Right lung (tissue), 5 donors: ENCODE data around the gene NUF2. TPM values are rescaled to one million over a fixed set of nuclear protein-coding genes. Genes with fewer than 3 reads are reported as not detected.
A peak's percentile ranks its signal among the peaks of the same experiment; 100 is the strongest.
"Not testable (repeated sequence)": the region's sequence is repeated elsewhere in the genome, so short reads cannot be mapped to it uniquely, and the experiment has no call there.

Experiments
- DNase-seq, 2 donors: peaks; one replicate each; pipeline ENCODE4 v3.0.0-alpha.2; 2013
- polyA plus RNA-seq, 5 donors: library from polyadenylated mRNA; unstranded; fragments of 120-200 nt; gene quantifications; one replicate each; pipeline versions ENCODE4 v1.2.1 to v1.2.3, GENCODE V29; 2013; ENCODE audit warnings: inconsistent platforms in 1 of 5, low replicate concordance in 1 of 5; ENCODE audit not compliant: insufficient read length in 5 of 5, insufficient read depth in 1 of 5

Gene NUF2
- polyA plus RNA-seq, 5 donors: 15.7 to 58.7 (median 33.4) TPM

- DNase-seq: not testable (repeated sequence)
Observed at GRCh38 chr1:163323339-163323738, 1.6 kb downstream of the NUF2 start.

GRCh38 chr1:163331116-163331515, 9.4 kb downstream of the NUF2 start:
- DNase-seq: no peak

GRCh38 chr1:163335216-163335615, 13.5 kb downstream of the NUF2 start:
- no peak for DNase-seq

GRCh38 chr1:163337631-163338030, 15.9 kb downstream of the NUF2 start:
- DNase-seq: no peak

- no peak for DNase-seq
Observed at GRCh38 chr1:163346326-163346870, 24.6 kb downstream of the NUF2 start.

GRCh38 chr1:163347106-163347505, 25.4 kb downstream of the NUF2 start:
- DNase-seq: no peak

- DNase-seq: no peak
Observed at GRCh38 chr1:163351912-163352311, 30.2 kb downstream of the NUF2 start.

GRCh38 chr1:163357378-163357777, 35.6 kb downstream of the NUF2 start:
- no peak for DNase-seq

GRCh38 chr1:163358172-163358571, 36.4 kb downstream of the NUF2 start:
- not testable (repeated sequence) for DNase-seq

GRCh38 chr1:163361123-163361934, 39.6 kb downstream of the NUF2 start:
- DNase-seq: peak in 1 of 2 donors; percentile 29

GRCh38 chr1:163365186-163365585, 43.4 kb downstream of the NUF2 start:
- no peak for DNase-seq

GRCh38 chr1:163366555-163366954, 44.8 kb downstream of the NUF2 start:
- DNase-seq: no peak

GRCh38 chr1:163367721-163368120, 46.0 kb downstream of the NUF2 start:
- no peak for DNase-seq

- DNase-seq: no peak
Observed at GRCh38 chr1:163372576-163372975, 50.8 kb downstream of the NUF2 start.

GRCh38 chr1:163378554-163378953, 56.8 kb downstream of the NUF2 start:
- no peak for DNase-seq

GRCh38 chr1:163379801-163380200, 58.0 kb downstream of the NUF2 start:
- DNase-seq: no peak

GRCh38 chr1:163381487-163382184, 59.9 kb downstream of the NUF2 start:
- DNase-seq: no peak

- DNase-seq: no peak
Observed at GRCh38 chr1:163382395-163382794, 60.6 kb downstream of the NUF2 start.

- DNase-seq: no peak
Observed at GRCh38 chr1:163387146-163387545, 65.4 kb downstream of the NUF2 start.

- no peak for DNase-seq
Observed at GRCh38 chr1:163388970-163389369, 67.2 kb downstream of the NUF2 start.

- peak; percentile 61 to 64 for DNase-seq
Observed at GRCh38 chr1:163395790-163396189, 74.0 kb downstream of the NUF2 start.

GRCh38 chr1:163397451-163398200, 75.9 kb downstream of the NUF2 start:
- DNase-seq: no peak
